NCI-H69 (cell line): ENCODE measurements around the gene ABCA2.
"Not testable (repeated sequence)": the region's sequence is repeated elsewhere in the genome, so short reads cannot be mapped to it uniquely, and the experiment has no call there.

Experiments
- DNase-seq: peaks from one replicate; lab custom pipeline; 2025; lab: John Stamatoyannopoulos, UW

ABCA2 gene

DNA sequence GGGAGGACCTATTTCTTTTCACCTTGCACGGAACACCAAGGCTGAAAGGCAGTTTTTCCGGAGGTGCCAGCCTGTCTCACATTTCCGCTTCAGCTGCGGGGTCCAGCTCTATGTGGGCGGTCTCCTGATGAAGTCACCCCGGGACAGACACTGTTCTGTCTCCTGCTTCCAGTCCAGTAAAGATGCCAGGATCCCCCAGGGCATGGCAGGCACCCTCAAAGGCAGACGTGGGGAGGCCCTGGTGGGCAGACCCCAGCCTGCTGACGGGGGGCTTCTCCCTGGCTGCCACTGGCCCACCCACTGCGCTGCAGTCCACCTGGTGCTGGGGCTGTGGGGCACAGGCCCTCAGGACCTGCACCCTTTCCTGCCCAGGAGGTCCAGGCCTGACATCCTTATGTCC lies 34.8 kb upstream of the ABCA2 start:
- not testable (repeated sequence) for DNase-seq

DNA sequence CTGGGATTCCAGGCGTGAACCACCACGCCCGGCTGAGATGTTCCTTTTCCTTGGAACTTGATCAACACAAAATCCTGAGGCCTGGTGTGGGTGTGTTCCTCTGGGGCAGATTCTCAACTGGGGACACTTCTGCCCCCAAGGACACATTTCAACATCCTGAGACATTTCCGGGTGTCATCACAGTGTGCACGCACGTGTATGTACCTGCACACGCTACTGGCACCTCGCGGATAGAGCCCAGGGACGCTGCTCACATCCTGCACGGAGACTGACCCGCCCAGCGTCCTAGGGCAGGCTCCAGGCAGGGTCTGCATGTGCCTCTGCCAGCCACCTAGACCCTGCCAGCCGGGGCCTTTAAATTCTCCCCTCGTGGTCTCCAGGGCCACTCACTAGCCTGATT lies 34.3 kb upstream of the ABCA2 start:
- DNase-seq, result no peak

DNA sequence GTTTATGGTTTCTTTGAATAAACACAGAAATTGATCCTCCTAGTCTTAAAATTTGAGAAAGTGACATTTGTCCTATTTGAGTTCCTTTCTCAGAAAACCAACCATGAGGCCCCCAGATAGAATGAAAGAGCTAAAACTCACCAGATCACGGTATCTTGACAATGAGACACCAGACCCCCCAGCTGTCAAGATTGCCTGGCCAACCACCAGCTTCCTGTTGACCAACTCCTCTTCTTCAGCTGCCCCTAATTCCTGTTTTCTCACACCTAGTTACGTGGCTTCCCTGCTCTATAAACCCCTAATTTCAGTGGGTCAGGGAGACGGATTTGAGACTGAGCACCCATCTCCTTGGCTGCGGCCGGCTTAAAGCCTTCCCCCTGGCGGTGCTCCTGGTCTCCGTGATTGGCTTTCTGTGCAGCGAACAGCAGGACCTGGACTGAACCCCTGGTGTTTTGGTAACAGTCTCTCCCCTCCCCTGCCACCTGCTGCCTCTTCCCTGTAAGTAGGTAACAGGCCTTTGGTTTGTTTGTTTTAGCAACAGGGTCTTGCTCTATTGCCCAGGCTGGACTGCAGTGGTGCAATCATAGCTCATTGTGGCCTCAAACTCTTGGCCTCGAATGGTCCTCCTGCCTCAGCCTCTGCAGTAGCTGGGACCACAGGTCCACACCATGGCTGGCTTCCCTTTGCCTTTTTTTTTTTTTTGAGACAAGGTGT lies 30.6 kb upstream of the ABCA2 start:
- peak; percentile 94 for DNase-seq

DNA sequence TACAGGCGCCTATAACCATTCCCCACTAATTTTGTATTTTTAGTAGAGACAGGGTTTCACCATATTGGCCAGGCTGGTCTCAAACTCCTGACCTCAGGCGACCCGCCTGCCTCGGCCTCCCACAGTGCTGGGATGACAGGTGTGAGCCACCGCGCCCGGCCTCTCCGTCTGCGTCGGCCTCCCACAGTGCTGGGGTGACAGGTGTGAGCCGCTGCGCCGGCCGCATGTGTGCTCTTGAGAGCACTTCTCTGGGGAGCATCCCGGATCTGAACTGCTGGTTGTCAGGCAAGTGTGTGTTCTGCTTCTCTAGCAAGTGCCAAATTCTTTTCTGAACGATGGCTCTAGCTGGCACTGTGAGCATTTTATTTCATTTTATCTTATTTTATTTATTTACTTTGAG lies 29.5 kb upstream of the ABCA2 start:
- peak; percentile 93 for DNase-seq

DNA sequence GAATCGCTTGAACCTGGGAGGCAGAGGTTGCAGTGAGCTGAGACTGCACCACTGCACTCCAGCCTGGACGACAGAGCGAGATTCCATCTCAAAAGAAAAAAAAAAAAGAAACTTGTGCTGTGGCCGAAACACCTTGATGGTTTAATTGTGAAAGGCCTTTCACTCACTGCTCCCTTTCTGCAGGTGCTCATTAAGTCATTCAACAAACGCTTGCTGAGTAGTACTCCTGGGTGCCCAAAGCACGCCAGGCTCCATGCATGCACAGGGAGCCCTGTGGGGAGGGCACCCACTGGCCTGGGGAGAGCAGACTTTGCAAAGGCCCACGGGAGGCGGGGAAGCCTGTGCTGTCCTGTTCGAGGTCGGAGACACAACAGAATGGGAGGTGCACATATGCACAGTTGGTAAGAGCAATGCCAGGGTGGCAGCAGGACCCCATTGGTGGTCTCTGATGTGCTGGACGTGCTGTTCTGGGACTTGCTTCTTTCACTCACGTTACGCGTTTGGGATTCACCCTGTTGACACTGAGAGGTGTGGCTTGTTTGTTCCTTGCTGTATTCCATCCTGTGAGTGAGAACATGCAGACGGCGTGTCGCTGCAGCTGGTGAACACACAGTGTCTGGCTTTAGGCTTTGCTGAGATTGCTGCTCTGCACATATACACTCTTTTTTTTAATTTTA lies 28.8 kb upstream of the ABCA2 start:
- peak; percentile 82 for DNase-seq

DNA sequence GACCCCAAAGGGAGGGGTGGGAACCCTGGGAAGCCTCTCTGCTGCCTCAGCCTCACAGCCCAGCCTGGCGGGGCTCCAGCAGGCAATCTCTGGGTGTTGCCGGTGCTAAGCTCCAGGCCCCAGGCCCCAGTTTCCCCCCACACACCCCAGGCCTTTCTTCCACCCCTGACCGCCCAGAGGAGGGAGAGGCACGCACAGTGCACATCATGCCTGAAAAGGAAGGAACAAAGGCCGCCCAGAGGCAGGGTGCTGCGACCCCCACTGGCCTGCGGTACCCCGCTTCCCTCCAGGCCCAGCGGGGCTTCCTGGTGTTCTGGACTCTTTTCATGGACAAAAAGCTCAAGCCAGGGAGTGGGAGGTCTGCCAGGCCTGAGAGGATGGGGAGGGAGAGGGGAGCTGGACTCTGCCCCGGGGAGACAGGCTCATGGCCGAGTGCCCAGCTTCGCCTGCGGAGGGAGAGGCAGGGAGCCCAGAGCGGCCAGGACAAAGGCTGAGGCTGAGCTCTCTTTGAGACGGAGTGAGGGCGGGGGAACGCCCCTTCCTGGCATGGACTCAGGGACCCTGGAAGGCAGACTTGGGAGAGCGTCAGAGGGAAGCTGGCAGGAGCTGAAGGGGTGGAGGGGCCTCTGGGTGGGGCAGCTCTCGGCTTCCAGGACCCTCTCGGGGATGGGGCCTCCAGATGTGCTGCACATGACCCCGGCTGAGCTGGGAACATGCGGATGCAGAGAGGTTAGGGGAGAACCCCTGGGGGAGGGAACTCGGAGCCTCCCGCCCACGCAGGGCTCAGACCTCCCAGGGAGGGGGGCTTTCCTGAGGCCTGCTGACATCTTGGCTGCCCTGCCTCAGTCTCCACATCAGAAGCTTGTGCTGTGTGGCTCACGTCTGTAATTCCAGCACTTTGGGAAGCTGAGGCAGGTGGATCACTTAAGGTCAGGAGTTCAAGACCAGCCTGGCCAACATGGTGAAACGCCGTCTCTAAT lies 27.6 kb upstream of the ABCA2 start:
- DNase-seq, result peak; percentile 96

DNA sequence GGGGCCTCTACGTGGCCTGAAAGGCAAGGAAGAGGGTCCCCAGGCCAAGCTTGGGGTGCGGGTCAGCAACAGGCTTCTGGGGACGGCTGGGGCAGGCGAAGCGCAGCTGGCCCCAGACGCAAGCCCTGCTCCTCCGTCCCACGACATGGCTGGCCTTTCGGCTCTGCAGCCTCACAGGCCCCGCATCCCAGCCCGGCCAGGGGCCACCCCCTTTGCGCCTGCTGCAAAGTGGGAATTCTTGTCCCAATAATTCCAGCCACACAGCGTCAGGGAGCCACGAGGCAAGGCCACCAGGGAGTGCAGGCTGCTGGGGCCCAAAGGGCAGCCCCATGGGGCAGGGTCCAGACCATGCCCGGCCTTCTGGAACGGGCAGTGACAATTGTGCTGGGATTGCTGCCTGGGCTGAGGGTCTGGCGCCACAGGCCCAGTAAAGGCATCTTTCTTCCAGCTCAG lies 26.9 kb upstream of the ABCA2 start:
- no peak for DNase-seq

DNA sequence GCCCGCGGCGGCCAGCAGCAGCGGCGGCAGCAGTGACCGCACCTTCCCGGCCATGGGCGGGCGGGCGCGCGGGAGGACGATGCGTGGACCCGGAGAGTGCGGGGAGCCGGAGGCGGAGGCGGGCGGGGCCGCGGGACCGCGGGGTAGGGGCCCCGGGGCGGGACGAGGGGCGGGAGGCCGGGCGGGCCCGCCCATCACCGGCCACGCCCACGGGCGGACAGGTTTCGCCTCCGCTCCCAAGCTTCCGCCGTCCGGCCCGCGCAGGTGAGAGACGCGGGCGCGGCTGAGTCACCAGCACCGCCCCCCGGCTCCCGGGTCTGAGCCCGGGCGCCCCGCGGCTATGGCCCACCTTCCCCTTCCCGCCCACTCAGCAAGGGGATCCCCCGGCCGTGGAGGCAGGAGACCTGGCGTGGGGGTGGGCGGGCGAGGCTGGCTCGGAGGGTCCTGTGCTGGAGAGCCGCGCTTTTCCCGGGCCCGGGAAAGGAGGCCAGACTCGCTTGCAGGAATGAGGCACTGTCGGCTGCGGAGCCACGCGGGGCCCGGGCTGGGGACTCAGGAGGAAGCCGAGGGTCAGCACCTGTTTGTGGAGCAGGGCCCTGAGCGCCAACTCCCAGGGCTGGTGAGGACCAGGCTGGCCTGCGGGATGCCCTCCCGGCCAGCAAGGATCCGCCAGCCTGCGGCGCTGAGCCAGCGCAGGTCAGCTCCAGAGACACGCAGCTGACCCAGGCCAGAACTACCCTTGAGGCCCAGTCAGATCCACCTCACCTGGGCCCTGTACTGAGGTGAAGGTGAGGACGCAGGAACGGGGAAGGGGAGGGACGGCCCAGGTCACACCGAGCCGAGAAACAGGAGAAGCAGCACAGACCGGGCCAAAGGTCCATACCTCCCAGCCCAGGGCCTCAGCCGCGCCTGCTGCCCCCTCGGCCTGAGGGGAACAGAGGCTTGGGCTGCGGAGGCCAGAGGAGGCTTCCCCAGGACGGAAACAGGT lies 26.2 kb upstream of the ABCA2 start, which contains the start of gene ENTPD2:
Gene ENTPD2 (minus strand): TSS at position 118 of the 988 bp plus-strand sequence. CDS start 64 bp downstream, at position 54.
- peak; percentile 90 for DNase-seq

DNA sequence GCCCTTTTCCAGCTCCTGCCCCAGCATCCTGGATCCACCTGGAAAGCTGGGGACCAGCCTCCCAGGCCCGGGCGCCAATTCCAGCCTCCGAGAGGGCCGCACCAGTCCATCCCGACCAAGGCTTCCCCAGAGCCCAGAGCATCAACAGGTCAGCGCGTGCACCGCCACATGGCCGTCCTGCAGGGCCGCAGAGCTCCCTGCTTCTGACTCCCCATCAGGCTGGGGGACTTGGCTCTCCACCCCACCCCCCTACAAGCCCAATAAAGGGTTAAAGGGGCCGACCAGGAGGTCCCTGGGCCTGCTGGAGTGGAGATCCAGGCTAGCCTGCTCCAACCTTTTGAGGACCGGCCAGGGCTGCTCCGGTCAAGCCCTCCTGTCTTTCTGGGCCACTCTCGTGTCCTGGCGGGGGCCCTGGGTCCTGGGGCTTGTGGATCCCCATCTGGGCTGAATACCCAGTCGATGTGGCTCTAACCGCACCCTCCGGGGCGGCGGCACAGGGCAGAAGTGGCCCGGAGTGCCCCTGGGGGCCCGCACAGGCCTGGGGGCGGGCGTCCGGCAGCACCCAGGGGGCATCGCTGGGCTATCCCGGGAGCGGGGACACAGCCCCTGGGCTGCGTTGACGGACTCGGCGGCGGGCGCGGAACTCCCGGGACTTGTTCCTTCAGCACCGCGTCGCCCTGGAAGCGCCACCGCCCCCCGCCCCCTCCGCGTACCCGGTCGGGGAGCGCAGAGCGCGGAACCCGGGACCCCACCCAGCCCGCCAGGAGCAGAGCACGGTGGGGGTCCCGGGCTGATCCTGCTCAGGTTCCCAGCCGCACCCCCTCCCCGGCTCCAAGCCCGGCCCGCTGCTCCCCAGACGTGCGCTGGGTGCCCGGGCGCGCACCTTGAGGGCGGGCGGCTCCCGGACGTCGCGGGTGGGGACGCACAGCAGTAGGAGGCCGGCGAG lies 25.2 kb upstream of the ABCA2 start:
- peak; percentile 74 for DNase-seq

DNA sequence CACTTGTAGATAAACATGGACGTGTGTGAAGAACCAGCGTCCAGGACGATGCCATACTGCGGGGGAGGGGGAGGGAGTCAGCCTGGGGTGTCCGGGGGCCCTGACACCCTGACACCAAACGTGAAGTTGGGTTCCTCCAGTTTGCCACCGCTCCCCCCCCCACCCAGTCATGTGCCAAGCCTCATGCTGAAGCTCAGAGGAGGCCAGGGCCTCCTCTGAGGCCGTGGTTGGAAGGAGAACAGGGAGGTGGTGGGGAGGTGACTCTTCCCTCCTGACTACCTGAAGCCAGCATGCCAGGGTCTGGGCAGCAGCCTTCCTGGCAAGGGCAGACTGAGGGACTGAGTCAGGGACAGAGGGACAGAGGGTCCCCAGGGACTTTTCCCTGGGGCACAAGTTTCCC lies 24.3 kb upstream of the ABCA2 start:
- DNase-seq, result no peak

DNA sequence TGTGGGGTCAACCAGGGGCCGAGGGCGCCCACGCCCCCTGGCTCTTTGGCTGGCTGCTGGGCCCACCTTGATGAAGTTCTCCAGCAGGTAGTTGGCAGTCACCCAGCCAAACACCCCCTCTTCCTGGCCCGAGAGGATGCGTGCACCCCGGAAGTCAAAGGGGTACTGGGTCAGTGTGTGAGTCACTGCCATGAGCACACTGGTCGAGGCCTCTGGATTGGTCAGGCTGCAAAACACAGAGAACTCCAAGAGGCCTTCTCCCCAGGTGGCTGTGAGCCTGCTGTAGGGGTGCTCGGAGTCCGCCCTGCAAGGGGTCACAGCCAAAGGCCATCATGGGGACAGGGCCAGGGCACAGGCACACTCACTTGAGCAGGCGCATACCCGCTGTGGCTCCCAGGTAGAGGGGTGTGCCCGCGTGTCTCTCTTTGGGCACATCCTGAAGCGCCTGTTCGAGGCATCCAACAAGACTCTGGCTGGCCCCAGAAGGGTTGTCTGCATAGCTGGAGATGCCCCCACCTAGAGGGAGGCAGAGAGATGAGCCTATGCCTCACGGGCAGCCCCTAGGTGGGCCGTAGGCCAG lies 23.2 kb upstream of the ABCA2 start:
- no peak for DNase-seq

DNA sequence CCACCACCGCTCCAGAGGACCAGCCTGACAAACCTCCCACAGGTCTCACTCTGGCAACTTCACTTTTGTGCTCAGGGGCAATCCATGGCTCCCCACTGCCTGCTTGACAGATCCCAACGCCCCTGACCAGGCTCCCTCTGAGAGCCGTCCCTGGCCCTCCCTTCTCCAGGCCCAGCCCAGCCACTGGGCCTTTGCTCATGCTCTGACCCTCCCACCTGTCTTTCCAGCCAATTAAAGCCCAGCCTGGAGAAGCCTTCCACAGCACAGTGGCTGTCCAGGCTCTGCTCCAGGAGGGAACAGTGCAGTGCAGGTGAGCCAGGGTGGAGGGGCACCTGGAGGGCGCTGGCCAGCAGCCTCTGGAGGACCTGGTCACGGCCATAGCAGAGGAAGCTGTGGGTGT lies 22.5 kb upstream of the ABCA2 start:
- DNase-seq, result no peak

DNA sequence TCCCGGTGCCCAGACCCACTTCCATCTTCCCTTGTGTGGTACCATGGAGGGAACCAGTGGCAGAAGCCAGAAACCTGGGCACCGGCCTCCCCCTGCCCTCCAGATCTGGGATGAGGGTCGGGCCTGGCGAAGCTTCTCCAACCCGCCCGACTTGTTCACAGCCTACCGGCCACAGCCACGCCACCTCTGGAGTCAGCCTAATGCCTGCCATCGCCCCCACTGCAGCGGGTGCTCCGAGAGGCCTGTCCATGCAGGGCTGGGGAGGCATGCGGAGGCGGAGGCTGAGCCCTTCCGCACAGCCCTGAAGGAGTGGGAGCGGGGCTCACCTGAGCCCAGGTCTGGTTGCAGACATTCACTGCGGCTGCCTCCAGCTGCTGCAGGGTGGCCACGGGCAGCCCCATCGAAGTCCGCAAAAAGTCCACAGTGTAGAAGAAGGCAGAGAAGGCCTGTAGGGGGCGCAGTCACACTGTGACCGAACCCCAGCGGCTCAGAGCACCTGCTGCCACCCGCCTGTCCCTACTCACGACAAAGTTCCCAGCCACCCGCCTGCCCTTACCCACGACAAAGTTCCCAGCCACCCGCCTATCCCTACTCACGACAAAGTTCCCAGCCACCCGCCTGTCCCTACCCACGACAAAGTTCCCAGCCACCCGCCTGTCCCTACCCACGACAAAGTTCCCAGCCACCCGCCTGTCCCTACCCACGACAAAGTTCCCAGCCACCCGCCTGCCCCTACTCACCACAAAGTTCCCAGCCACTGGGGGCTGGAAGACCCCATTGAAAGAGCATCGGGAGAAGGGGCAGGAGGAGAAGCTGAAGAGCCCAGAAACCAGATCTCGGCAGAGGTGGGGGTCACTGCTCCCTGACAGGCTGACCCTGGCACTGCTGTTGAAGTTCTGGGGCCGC lies 21.8 kb upstream of the ABCA2 start:
- DNase-seq, result peak; percentile 76

DNA sequence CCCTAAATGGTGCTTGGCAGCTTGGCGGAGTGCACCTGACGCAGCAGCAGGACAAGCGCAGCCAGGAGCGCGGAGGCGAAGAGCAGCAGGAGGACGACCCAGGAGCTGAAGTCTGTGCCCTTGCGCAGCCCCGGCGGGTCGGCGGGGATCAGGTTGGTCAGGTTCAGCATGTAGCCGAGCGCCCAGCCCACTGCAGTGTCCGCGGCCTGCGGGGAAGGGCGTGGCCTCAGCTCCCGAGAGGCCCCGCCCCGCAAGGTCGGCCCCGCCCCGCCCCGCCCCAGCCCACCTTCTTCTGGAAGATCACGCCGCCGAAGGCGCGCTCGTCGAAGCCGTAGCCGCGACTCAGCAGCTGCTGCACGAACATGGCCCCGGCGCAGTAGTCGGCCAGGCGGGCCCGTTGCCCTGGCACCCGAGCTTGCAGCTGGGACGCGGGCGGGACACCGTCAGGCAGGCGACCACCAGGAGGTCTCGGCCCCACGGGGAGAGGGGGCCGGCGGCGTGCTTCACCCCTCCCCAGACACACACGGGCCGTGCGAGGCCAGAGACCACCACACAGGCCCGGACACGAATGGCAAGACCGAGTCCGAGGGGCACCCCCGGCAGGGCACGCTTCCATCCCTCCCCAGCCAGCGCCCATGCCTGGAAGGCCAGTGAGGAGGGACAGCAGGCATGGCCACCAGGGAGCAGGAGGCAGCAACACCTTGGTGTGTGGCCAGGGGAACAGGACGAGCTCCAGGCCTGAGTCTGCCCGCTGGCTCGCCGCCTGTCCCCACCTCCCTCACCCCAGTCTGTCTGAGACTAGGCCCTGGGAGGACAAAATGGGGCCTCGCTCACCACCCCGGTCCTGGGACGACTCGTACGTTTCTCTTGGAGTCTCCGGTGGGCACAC lies 20.9 kb upstream of the ABCA2 start:
- peak; percentile 65 for DNase-seq

DNA sequence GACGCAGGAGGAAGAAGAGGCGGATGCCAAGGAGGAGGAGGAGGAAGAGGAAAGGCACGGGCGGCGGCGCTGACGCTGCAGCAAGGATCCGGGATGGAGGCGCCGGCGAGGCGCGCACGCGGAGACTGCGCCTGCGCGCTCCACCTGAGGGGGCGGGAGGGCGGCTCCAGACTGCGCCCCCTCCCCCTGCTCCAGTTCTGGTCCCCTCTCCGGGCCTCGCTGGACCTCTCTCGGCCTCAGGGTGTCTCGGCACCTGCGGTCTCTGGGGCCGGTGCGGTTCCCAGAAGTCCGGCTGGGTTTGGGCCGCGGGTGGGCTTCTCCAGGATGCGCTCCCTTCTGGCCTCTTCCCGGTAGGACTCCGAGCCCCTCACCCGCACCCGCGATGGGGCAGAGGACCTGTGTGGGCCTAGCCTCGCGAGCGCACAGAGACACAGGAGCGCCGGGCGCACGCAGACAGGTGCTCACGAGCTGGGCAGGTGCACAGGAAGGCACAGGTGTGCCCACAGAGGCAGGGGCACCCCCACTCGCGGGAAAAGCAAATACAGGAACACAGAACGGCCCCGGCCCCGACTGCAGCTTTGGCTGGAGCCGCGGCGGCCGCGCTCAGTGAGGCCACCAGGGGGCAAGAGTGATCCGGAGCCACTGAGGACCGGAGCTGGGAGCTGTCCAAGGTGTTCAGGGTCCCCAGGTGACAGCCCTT lies 18.2 kb upstream of the ABCA2 start, which contains the start of gene NPDC1:
Gene NPDC1 (minus strand): TSS at position 90 of the 700 bp plus-strand sequence. CDS start 188 bp downstream, outside the sequence.
- peak; percentile 90 for DNase-seq

DNA sequence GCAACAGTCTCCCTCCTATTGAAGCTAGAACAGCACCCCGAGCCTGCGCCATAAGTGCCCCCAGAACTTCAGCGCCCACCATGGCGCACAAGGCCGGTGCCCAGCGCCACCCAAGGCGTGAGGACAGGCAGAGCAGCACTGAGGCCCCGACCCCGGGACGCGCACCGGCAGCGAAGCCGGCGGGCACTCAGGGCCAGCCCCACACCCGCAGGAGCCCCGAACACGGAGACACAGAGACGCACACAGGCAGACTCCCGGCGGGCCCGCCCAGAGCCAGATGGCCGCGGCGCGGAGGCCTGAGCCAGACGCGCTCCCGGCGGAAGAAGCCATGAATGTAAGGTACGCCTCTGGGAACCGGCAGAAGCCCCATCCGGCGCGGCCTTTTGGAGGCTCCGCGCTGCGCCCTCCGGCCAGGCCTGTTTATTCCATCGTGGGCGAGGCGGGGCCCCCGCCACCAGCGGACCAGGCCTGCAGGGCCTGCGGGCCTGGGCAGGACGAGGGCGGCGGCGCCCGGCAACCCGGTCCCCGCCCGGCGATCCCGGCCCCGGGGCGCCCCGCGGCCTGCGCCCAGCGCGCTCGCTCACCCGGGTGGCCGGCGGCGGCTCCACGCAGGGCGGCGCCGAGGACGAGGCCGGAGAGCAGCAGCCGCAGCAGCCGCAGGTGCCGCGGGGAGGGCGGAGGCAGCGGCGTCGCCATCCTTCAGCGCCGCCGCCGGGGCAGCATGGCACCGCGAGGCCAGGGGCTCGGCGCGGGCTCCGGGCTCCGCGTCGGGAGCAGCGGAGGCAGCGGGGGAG lies 17.5 kb upstream of the ABCA2 start:
- peak; percentile 82 for DNase-seq
